Chondrocyte (in vitro differentiated cells): Measurements from ENCODE around the gene FXYD5. TPM values are rescaled to one million over a fixed set of nuclear protein-coding genes. Genes with fewer than 3 reads are reported as not detected.

ENCODE experiments used
- DNase-seq: peaks from one replicate; pipeline ENCODE4 v3.0.0; 2021; ENCODE audit warnings: mixed read lengths, low spot score
- H3K27ac Mint-ChIP-seq: one replicate; pipeline ENCODE4 v1.8.0; 2021; ENCODE audit warnings: mild to moderate bottlenecking, moderate library complexity, mixed read lengths; ENCODE audit not compliant: unreplicated experiment
- H3K27me3 Mint-ChIP-seq: 2 replicates; pipeline ENCODE4 v1.8.0; 2021; ENCODE audit warnings: low read depth, mixed read lengths
- H3K36me3 Mint-ChIP-seq: 2 replicates; pipeline ENCODE4 v1.8.0; 2021; ENCODE audit warnings: low read depth, mixed read lengths
- H3K4me1 Mint-ChIP-seq: 2 replicates; pipeline ENCODE4 v1.8.0; 2021; ENCODE audit warnings: low read depth, mild to moderate bottlenecking, mixed read lengths
- H3K4me3 Mint-ChIP-seq: one replicate; pipeline ENCODE4 v1.8.0; 2021; ENCODE audit warnings: mild to moderate bottlenecking, moderate library complexity, mixed read lengths; ENCODE audit not compliant: unreplicated experiment
- H3K9me3 Mint-ChIP-seq: 2 replicates; pipeline ENCODE4 v1.8.0; 2021; ENCODE audit warnings: low read depth, mixed read lengths
- CTCF ChIP-seq: fragments of 200-600 bp; sonication (generic); IDR thresholded peaks from 2 replicates; pipeline ENCODE4 v1.5.0; 2021; ENCODE audit warnings: antibody characterized with exemption, mild to moderate bottlenecking, moderate library complexity
- total RNA-seq: library from RNA; stranded (reverse); gene quantifications from 3 replicates; pipeline ENCODE4 v1.2.1, GENCODE V29; 2021

Gene FXYD5
- total RNA-seq, 1 donor from 2014 or later = 108 TPM

- DNase-seq = no peak
- H3K4me3 Mint-ChIP-seq = no peak overlapping the region
- TF ChIP-seq CTCF = no peak
- no peaks in the 10 kb centered on the region for H3K9me3 Mint-ChIP-seq
- no peak overlapping the region for H3K27ac Mint-ChIP-seq
- peaks cover 14% of the 10 kb centered on the region for H3K4me1 Mint-ChIP-seq
- no peaks in the 10 kb centered on the region for H3K36me3 Mint-ChIP-seq
- peaks cover 16% of the 10 kb centered on the region for H3K27me3 Mint-ChIP-seq
Measured at GRCh38 chr19:35117116-35117515, 37.4 kb upstream of the FXYD5 start.

- no peak for TF ChIP-seq CTCF
- no peaks in the 10 kb centered on the region for H3K36me3 Mint-ChIP-seq
- peaks cover 19% of the 10 kb centered on the region for H3K27me3 Mint-ChIP-seq
- H3K9me3 Mint-ChIP-seq = no peaks in the 10 kb centered on the region
- H3K4me1 Mint-ChIP-seq = peaks cover 14% of the 10 kb centered on the region
- no peak overlapping the region for H3K4me3 Mint-ChIP-seq
- no peak overlapping the region for H3K27ac Mint-ChIP-seq
- no peak for DNase-seq
Measured at GRCh38 chr19:35117799-35118198, 36.7 kb upstream of the FXYD5 start.

- no peaks in the 10 kb centered on the region for H3K36me3 Mint-ChIP-seq
- no peak overlapping the region for H3K27ac Mint-ChIP-seq
- H3K4me3 Mint-ChIP-seq = no peak overlapping the region
- peaks cover 15% of the 10 kb centered on the region for H3K4me1 Mint-ChIP-seq
- TF ChIP-seq CTCF = no peak
- peaks cover 19% of the 10 kb centered on the region for H3K27me3 Mint-ChIP-seq
- no peak for DNase-seq
- H3K9me3 Mint-ChIP-seq = no peaks in the 10 kb centered on the region
Measured at GRCh38 chr19:35118268-35119020, 36.1 kb upstream of the FXYD5 start.

- no peak overlapping the region for H3K27ac Mint-ChIP-seq
- H3K27me3 Mint-ChIP-seq = peaks cover 19% of the 10 kb centered on the region
- H3K9me3 Mint-ChIP-seq = no peaks in the 10 kb centered on the region
- TF ChIP-seq CTCF = no peak
- peaks cover 22% of the 10 kb centered on the region for H3K4me1 Mint-ChIP-seq
- H3K4me3 Mint-ChIP-seq = no peak overlapping the region
- no peaks in the 10 kb centered on the region for H3K36me3 Mint-ChIP-seq
- no peak for DNase-seq
Measured at GRCh38 chr19:35119091-35119490, 35.4 kb upstream of the FXYD5 start.

GRCh38 chr19:35119578-35120155 lies 34.9 kb upstream of the FXYD5 start:
- Mint-ChIP-seq H3K36me3 (no peaks in the 10 kb centered on the region), H3K27me3 (peaks cover 16% of the 10 kb centered on the region), H3K4me1 (peaks cover 20% of the 10 kb centered on the region), H3K27ac (no peak overlapping the region), H3K4me3 (no peak overlapping the region), H3K9me3 (no peaks in the 10 kb centered on the region)
- no peak for TF ChIP-seq CTCF
- DNase-seq = no peak
